PC-3 (cell line): ENCODE data around the gene STK32C. TPM values are rescaled to one million over a fixed set of nuclear protein-coding genes. Genes with fewer than 3 reads are reported as not detected.

ENCODE experiments used
- ATAC-seq: fragments of 200-7000 bp; cut with Tn5 transposase; 2 replicates; pipeline ENCODE4 v1.9.1; 2020; ENCODE audit warnings: mild to moderate bottlenecking, moderate library complexity
- BruUV-seq: library from RNA; stranded (reverse); fragments of 400-500 nt; replicated peaks from 2 replicates; lab custom pipeline; 2021; lab: Mats Ljungman, UMichigan
- CTCF ChIA-PET: fragments of 300-600 bp; sonication (Branson Sonifier 250); formaldehyde crosslinking; loops from one replicate; lab custom pipeline; 2022; ENCODE audit warnings: antibody characterized with exemption; lab: Charles Lee
- POLR2A ChIA-PET: fragments of 300-600 bp; sonication (Branson Sonifier 250); formaldehyde crosslinking; loops from one replicate; lab custom pipeline; 2022; ENCODE audit warnings: antibody characterized with exemption; ENCODE audit not compliant: unreplicated experiment; lab: Charles Lee
- DNase-seq: peaks from one replicate; pipeline ENCODE4 v3.0.0-alpha.2; 2015
- H2AFZ ChIP-seq: fragments of 300-600 bp; sonication (generic); 2 replicates; pipeline ENCODE4 v1.6.0; 2016; ENCODE audit warnings: antibody characterized with exemption, low read length
- H3F3A ChIP-seq: fragments of 300-600 bp; sonication (generic); one replicate; pipeline ENCODE4 v1.6.0; 2017; ENCODE audit warnings: antibody characterized with exemption, low read length, control low read depth, mild to moderate bottlenecking; ENCODE audit not compliant: unreplicated experiment
- H3K27ac ChIP-seq: fragments of 300-600 bp; sonication (generic); 2 replicates; pipeline ENCODE4 v1.5.1; 2016; ENCODE audit warnings: mild to moderate bottlenecking, low read length
- H3K27me3 ChIP-seq: fragments of 300-600 bp; sonication (generic); 2 replicates; pipeline ENCODE4 v1.6.1; 2016; ENCODE audit warnings: low read length, mixed read lengths
- H3K36me3 ChIP-seq: fragments of 300-600 bp; sonication (generic); 2 replicates; pipeline ENCODE4 v1.6.1; 2016; ENCODE audit warnings: low read depth, mixed run types, low read length, mixed read lengths
- H3K4me1 ChIP-seq: fragments of 300-600 bp; sonication (generic); 2 replicates; pipeline ENCODE4 v1.5.1; 2016; ENCODE audit warnings: low read length; ENCODE audit not compliant: insufficient read depth
- H3K4me2 ChIP-seq: fragments of 300-600 bp; sonication (generic); 2 replicates; pipeline ENCODE4 v1.6.0; 2016; ENCODE audit warnings: low read length
- H3K4me3 ChIP-seq: fragments of 300-600 bp; sonication (generic); 2 replicates; pipeline ENCODE4 v1.5.1; 2016; ENCODE audit warnings: mild to moderate bottlenecking, low read length, mixed read lengths
- H3K79me2 ChIP-seq: fragments of 300-600 bp; sonication (generic); 2 replicates; pipeline ENCODE4 v1.6.1; 2017; ENCODE audit warnings: low read length, mixed read lengths
- H3K9ac ChIP-seq: fragments of 300-600 bp; sonication (generic); 2 replicates; pipeline ENCODE4 v1.6.0; 2016; ENCODE audit warnings: mild to moderate bottlenecking, low read length
- H3K9me2 ChIP-seq: fragments of 300-600 bp; sonication (generic); replicated peaks from 2 replicates; pipeline ENCODE4 v1.6.1; 2016; ENCODE audit warnings: mixed run types, low read length, mixed read lengths
- H3K9me3 ChIP-seq: fragments of 300-600 bp; sonication (generic); 2 replicates; pipeline ENCODE4 v1.6.1; 2016; ENCODE audit warnings: low read length, mixed read lengths
- H4K20me1 ChIP-seq: fragments of 300-600 bp; sonication (generic); 2 replicates; pipeline ENCODE4 v1.6.1; 2016; ENCODE audit warnings: low read length, mixed read lengths
- CTCF ChIP-seq: fragments of 300-600 bp; sonication (generic); conservative IDR thresholded peaks from 2 replicates; pipeline ENCODE4 v1.5.1; 2017; ENCODE audit warnings: antibody characterized with exemption, low read depth, mild to moderate bottlenecking, low read length
- EZH2 ChIP-seq: fragments of 300-600 bp; sonication (generic); IDR thresholded peaks from one replicate; pipeline ENCODE4 v1.6.1; 2017; ENCODE audit warnings: antibody characterized with exemption, mild to moderate bottlenecking, low read length; ENCODE audit not compliant: unreplicated experiment
- EZH2phosphoT487 ChIP-seq: fragments of 300-600 bp; sonication (generic); IDR thresholded peaks from 2 replicates; pipeline ENCODE4 v1.6.1; 2018; ENCODE audit warnings: mild to moderate bottlenecking, antibody characterized with exemption, low read length, borderline replicate concordance
- intact Hi-C: fragments of 100-400 bp; cut with micrococcal nuclease; formaldehyde crosslinking; loops from 2 replicates; pipeline ENCODE4 v1.9.0; 2023
- total RNA-seq: library from RNA; depleted of rRNA; stranded (reverse); fragments of >200 nt; gene quantifications from 2 replicates; pipeline ENCODE4 v1.2.3, GENCODE V29; 2014

The STK32C gene
- total RNA-seq, 1 experiment from 2014 or later = 28.3 TPM

DNA sequence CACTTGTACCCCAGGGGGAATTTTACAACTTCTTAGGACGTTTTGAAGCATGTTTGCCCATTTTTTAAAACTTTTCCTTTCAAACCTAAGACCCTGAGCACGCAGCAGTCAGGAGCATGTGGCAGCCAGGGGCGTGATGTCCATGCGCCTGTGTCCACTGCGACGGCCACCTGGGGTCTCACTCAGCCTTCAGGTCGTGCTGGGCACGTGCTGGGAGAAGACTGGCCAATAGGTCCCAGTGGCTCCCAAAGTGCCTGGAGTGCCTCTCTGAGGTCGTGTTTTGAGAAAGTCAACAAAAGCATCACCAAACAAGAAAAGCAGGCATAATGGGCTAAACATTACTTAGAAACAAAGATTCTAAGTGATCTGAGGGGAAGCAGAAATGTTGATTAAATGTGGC lies 39.1 kb upstream of the STK32C start:
- no peaks in the 10 kb centered on the region for H3F3A ChIP-seq
- H3K79me2 ChIP-seq = no peaks in the 10 kb centered on the region
- H3K27ac ChIP-seq = no peak overlapping the region
- DNase-seq (no peak), ATAC-seq (no peak)
- no peak overlapping the region for H2AFZ ChIP-seq
- H3K4me2 ChIP-seq = no peak overlapping the region
- no peaks in the 10 kb centered on the region for H3K9me2 ChIP-seq
- no TSS peak for BruUV-seq
- H4K20me1 ChIP-seq = no peaks in the 10 kb centered on the region
- H3K9ac ChIP-seq = no peak overlapping the region
- no peaks in the 10 kb centered on the region for H3K4me1 ChIP-seq
- TF ChIP-seq EZH2phosphoT487 = no peak
- no peaks in the 10 kb centered on the region for H3K9me3 ChIP-seq
- H3K36me3 ChIP-seq = no peaks in the 10 kb centered on the region
- no peak overlapping the region for H3K4me3 ChIP-seq
- CTCF ChIA-PET = no interaction called here
- POLR2A ChIA-PET = no interaction called here
- H3K27me3 ChIP-seq = no peaks in the 10 kb centered on the region
- intact Hi-C loops = no loop called here

- intact Hi-C loops = no loop called here
- Histone ChIP-seq H3K4me1 (no peaks in the 10 kb centered on the region), H3K9me3 (no peaks in the 10 kb centered on the region), H3K79me2 (no peaks in the 10 kb centered on the region), H3F3A (no peaks in the 10 kb centered on the region), H3K9ac (no peak overlapping the region), H3K4me2 (no peak overlapping the region), H3K27ac (no peak overlapping the region), H3K36me3 (no peaks in the 10 kb centered on the region), H4K20me1 (no peaks in the 10 kb centered on the region), H3K27me3 (no peaks in the 10 kb centered on the region), H3K9me2 (no peaks in the 10 kb centered on the region), H2AFZ (no peak overlapping the region), H3K4me3 (no peak overlapping the region)
- CTCF ChIA-PET = no interaction called here
- no TSS peak for BruUV-seq
- DNase-seq = no peak
- TF ChIP-seq EZH2phosphoT487 = no peak
- TF ChIP-seq CTCF = no peak
- TF ChIP-seq EZH2 = no peak
- POLR2A ChIA-PET = no interaction called here
- no peak for ATAC-seq
These were observed 37.6 kb upstream of the STK32C start for GRCh38 chr10:132345345-132345744.

DNA sequence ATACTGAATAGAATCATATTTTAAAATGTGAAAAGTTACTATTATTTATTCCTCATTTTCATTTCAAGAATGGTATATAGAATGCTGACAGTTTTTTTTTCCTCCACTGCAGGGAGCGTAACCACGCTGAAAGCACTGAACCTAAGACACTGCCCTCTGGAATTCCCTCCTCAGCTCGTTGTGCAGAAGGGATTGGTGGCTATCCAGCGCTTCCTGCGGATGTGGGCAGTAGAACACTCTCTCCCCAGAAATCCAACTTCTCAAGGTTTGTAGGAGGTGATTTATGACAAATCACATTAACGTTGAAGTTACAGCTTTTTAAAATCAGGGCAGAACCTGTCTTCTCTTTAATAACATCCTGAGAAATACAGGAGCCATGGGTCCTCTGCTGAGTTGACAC lies 36.6 kb upstream of the STK32C start:
- Histone ChIP-seq H3K9me2 (no peaks in the 10 kb centered on the region), H3F3A (no peaks in the 10 kb centered on the region), H3K4me2 (no peak overlapping the region), H3K9ac (no peak overlapping the region), H3K36me3 (no peaks in the 10 kb centered on the region), H2AFZ (no peak overlapping the region), H3K27me3 (no peaks in the 10 kb centered on the region), H3K9me3 (no peaks in the 10 kb centered on the region), H3K4me1 (no peaks in the 10 kb centered on the region), H3K79me2 (no peaks in the 10 kb centered on the region), H3K4me3 (no peak overlapping the region), H4K20me1 (no peaks in the 10 kb centered on the region), H3K27ac (no peak overlapping the region)
- ChIA-PET CTCF (no interaction called here), POLR2A (no interaction called here)
- TF ChIP-seq EZH2phosphoT487 (no peak), CTCF (no peak), EZH2 (no peak)
- intact Hi-C loops = no loop called here
- no TSS peak for BruUV-seq
- ATAC-seq = no peak
- DNase-seq = no peak
